Hepatocyte (in vitro differentiated cells): Measurements from ENCODE around the gene PDCD6IP. TPM values are rescaled to one million over a fixed set of nuclear protein-coding genes. Genes with fewer than 3 reads are reported as not detected.
"Not testable (repeated sequence)": the region's sequence is repeated elsewhere in the genome, so short reads cannot be mapped to it uniquely, and the experiment has no call there.

Source experiments
- DNase-seq: peaks from one replicate; pipeline ENCODE4 v3.0.0-alpha.2; 2016; ENCODE audit warnings: low spot score
- H2AFZ ChIP-seq: fragments of 200-600 bp; sonication (generic); 2 replicates; pipeline ENCODE4 v1.6.0; 2016; ENCODE audit warnings: antibody characterized with exemption, mild to moderate bottlenecking
- H3K27ac ChIP-seq: fragments of 200-600 bp; sonication (generic); 2 replicates; pipeline ENCODE4 v1.5.1; 2016; ENCODE audit warnings: mild to moderate bottlenecking
- H3K27me3 ChIP-seq: fragments of 200-600 bp; sonication (generic); 2 replicates; pipeline ENCODE4 v1.6.1; 2016
- H3K36me3 ChIP-seq: fragments of 200-600 bp; sonication (generic); replicated peaks from 2 replicates; pipeline ENCODE4 v1.5.1; 2016; ENCODE audit warnings: low read depth; ENCODE audit not compliant: insufficient read depth
- H3K4me1 ChIP-seq: fragments of 200-600 bp; sonication (generic); 2 replicates; pipeline ENCODE4 v1.5.1; 2016; ENCODE audit warnings: mild to moderate bottlenecking, moderate library complexity; ENCODE audit not compliant: insufficient read depth
- H3K4me2 ChIP-seq: fragments of 200-600 bp; sonication (generic); 2 replicates; pipeline ENCODE4 v1.6.0; 2016
- H3K4me3 ChIP-seq: fragments of 200-600 bp; sonication (generic); 2 replicates; pipeline ENCODE4 v1.5.1; 2016; ENCODE audit warnings: mild to moderate bottlenecking
- H3K79me2 ChIP-seq: fragments of 200-600 bp; sonication (generic); 2 replicates; pipeline ENCODE4 v1.6.0; 2017; ENCODE audit warnings: mild to moderate bottlenecking
- H3K9me2 ChIP-seq: fragments of 200-600 bp; sonication (generic); replicated peaks from 2 replicates; pipeline ENCODE4 v1.6.0; 2017; ENCODE audit warnings: mild to moderate bottlenecking; ENCODE audit not compliant: insufficient read depth
- H3K9me3 ChIP-seq: fragments of 200-600 bp; sonication (generic); 2 replicates; pipeline ENCODE4 v1.5.1; 2016; ENCODE audit warnings: low read depth, mild to moderate bottlenecking
- H4K20me1 ChIP-seq: fragments of 200-600 bp; sonication (generic); 2 replicates; pipeline ENCODE4 v1.6.0; 2016; ENCODE audit warnings: mild to moderate bottlenecking; ENCODE audit not compliant: insufficient read depth, poor library complexity, severe bottlenecking
- EZH2 ChIP-seq: fragments of 200-600 bp; sonication (generic); IDR thresholded peaks from 2 replicates; pipeline ENCODE4 v1.6.1; 2016; ENCODE audit warnings: antibody characterized with exemption, mild to moderate bottlenecking, borderline replicate concordance
- EZH2phosphoT487 ChIP-seq: fragments of 200-600 bp; sonication (generic); IDR thresholded peaks from one replicate; pipeline ENCODE4 v1.6.1; 2018; ENCODE audit warnings: antibody characterized with exemption, mild to moderate bottlenecking, low read depth, moderate library complexity; ENCODE audit not compliant: unreplicated experiment, severe bottlenecking
- whole genome bisulfite sequencing: methylation state at CpG from one replicate; pipeline ENCODE4 v1.1.6; 2016; ENCODE audit warnings: low lambda C conversion rate; ENCODE audit errors: missing lambda C conversion rate; 5-methylcytosine and 5-hydroxymethylcytosine counted together
- polyA plus RNA-seq: library from polyadenylated mRNA; unstranded; fragments of >200 nt; fragmentation: Nextera tagmentation; extraction: Ambion mirVana; gene quantifications from 2 replicates; pipeline ENCODE4 v1.2.1, GENCODE V29; 2016
- total RNA-seq: library from RNA; depleted of rRNA; stranded (reverse); fragments of >200 nt; gene quantifications from 2 replicates; pipeline ENCODE4 v1.2.3, GENCODE V29; 2014
- TF ChIP-seq, protein P1 (sequence below): fragments of 200-600 bp; sonication (generic); IDR thresholded peaks from 2 replicates; pipeline ENCODE4 v1.5.1; 2016; ENCODE audit warnings: antibody characterized with exemption, mild to moderate bottlenecking; ENCODE audit not compliant: poor library complexity

Gene PDCD6IP
- total and polyA plus RNA-seq, 2 experiments from 2014 or later: 83.6 to 121 TPM

DNA sequence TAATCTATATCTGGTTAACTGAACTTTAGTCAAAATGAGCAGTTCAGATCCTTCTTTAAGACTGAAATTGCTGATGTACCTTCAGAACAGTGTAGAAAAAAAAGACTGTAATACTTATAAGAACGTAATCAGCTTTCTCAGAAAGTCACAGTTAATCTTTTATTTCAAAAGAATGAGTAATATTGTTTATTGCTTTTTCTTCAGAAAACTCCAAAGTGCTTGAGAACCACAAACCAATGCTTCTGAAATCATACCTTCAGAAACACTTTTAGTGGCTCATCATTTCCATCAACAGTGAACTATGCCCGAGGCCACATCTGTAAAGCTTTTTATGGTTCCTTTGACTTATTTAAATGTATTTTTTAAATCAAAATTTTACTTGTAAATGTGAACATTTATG lies 47.1 kb upstream of the PDCD6IP start:
- Histone ChIP-seq H2AFZ (no peak overlapping the region), H3K36me3 (no peaks in the 10 kb centered on the region), H3K27me3 (no peaks in the 10 kb centered on the region), H3K4me1 (no peaks in the 10 kb centered on the region), H3K27ac (no peak overlapping the region), H4K20me1 (no peaks in the 10 kb centered on the region), H3K4me2 (no peak overlapping the region), H3K9me2 (no peaks in the 10 kb centered on the region), H3K9me3 (peaks cover 5% of the 10 kb centered on the region), H3K4me3 (no peak overlapping the region), H3K79me2 (no peaks in the 10 kb centered on the region)
- TF ChIP-seq EZH2 (no peak), EZH2phosphoT487 (no peak)
- TF ChIP-seq, protein P1, sequence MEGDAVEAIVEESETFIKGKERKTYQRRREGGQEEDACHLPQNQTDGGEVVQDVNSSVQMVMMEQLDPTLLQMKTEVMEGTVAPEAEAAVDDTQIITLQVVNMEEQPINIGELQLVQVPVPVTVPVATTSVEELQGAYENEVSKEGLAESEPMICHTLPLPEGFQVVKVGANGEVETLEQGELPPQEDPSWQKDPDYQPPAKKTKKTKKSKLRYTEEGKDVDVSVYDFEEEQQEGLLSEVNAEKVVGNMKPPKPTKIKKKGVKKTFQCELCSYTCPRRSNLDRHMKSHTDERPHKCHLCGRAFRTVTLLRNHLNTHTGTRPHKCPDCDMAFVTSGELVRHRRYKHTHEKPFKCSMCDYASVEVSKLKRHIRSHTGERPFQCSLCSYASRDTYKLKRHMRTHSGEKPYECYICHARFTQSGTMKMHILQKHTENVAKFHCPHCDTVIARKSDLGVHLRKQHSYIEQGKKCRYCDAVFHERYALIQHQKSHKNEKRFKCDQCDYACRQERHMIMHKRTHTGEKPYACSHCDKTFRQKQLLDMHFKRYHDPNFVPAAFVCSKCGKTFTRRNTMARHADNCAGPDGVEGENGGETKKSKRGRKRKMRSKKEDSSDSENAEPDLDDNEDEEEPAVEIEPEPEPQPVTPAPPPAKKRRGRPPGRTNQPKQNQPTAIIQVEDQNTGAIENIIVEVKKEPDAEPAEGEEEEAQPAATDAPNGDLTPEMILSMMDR: no peak
- WGBS: 85% methylated on average over 2 of the region's 2 CpGs
- DNase-seq: no peak

DNA sequence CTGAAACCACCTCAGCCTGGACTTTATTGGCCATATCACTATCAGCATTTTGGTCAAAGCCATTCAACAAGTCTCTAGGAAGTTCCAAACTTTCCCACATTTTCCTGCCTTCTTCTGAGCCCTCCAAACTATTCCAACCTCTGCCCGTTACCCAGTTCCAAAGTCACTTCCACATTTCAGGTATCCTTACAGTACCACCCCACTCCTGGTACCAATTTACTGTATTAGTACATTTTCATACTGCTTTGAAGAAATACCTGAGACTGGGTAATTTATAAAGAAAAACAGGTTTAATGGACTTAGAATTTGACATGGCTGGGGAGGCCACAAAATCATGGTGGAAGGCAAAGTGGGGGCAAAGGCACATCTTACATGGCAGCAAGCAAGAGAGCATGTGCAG lies 44.0 kb upstream of the PDCD6IP start:
- not testable (repeated sequence) for H3K36me3 ChIP-seq, H2AFZ ChIP-seq, H3K9me3 ChIP-seq, H3K4me1 ChIP-seq, H3K27ac ChIP-seq, DNase-seq, H3K27me3 ChIP-seq, H3K4me3 ChIP-seq, H3K9me2 ChIP-seq, H3K4me2 ChIP-seq, H3K79me2 ChIP-seq, H4K20me1 ChIP-seq
- 95% methylated on average over 1 of the region's 1 CpG for WGBS

DNA sequence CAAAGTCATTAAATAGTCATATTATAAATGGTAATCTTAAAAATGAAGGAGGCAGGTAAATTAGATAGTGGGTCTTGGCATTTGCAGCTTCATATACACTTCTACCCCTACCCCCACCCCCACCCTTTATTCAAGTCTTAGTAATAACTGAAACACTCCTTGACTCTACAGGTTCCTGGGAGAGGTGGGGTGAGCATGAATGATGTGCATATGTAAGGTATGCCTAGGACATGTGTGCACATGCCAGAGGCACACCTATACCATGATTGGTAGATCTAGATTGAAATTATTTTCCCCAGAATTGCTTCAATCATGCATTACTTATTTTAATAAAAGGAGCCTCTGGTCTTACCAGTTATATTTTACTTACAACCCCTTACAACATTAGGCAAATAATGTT lies 40.1 kb upstream of the PDCD6IP start:
- Histone ChIP-seq H4K20me1 (no peaks in the 10 kb centered on the region), H3K79me2 (no peaks in the 10 kb centered on the region), H3K27ac (no peak overlapping the region), H3K36me3 (no peaks in the 10 kb centered on the region), H3K4me3 (no peak overlapping the region), H3K27me3 (no peaks in the 10 kb centered on the region), H3K4me1 (no peaks in the 10 kb centered on the region), H3K4me2 (no peak overlapping the region), H2AFZ (no peak overlapping the region), H3K9me2 (no peaks in the 10 kb centered on the region), H3K9me3 (peaks cover 5% of the 10 kb centered on the region)
- TF ChIP-seq, protein P1: no peak
- TF ChIP-seq EZH2phosphoT487 (no peak), EZH2 (no peak)
- no peak for DNase-seq

DNA sequence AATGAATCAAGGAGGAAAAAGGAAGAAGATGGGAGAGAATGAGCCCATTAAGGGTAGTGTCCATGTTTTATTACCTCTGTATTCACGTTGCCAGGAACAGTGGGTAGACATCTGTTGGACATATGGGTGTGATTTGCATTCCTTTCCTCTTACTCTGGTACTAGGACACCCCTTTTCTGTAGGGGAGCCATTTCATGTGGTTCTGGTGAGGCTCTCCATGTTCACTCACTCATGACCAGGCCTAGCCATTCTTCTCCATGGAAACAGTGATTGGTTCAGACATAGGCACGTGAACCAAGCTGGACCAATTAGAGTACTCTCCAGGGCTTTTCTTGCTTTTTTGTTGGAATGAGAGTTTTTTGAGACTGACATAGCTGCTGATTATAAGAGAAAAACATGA lies 39.6 kb upstream of the PDCD6IP start:
- Histone ChIP-seq H3K79me2 (no peaks in the 10 kb centered on the region), H3K27me3 (no peaks in the 10 kb centered on the region), H4K20me1 (no peaks in the 10 kb centered on the region), H3K27ac (no peak overlapping the region), H3K9me2 (no peaks in the 10 kb centered on the region), H2AFZ (no peak overlapping the region), H3K9me3 (peaks cover 5% of the 10 kb centered on the region), H3K36me3 (no peaks in the 10 kb centered on the region), H3K4me3 (no peak overlapping the region), H3K4me2 (no peak overlapping the region), H3K4me1 (no peaks in the 10 kb centered on the region)
- no peak for TF ChIP-seq EZH2phosphoT487
- TF ChIP-seq, protein P1: no peak
- TF ChIP-seq EZH2: no peak
- DNase-seq: no peak
- 70% methylated on average over 2 of the region's 2 CpGs for WGBS
